Sigmoid colon (tissue), 4 donors: ENCODE results near the gene ADGRF3.

Source experiments
- CTCF ChIP-seq, 4 experiments: fragments of 450-650 bp in 3 of 4; fragments of 200-600 bp in 1 of 4; IDR thresholded peaks; one replicate each; pipeline ENCODE4 v1.5.1; 2016 to 2019; ENCODE audit warnings: antibody characterized with exemption in 4 of 4, mild to moderate bottlenecking in 3 of 4, moderate library complexity in 2 of 4
- EP300 ChIP-seq, 4 donors: sonication (generic); formaldehyde crosslinking; IDR thresholded peaks; one replicate each; pipeline ENCODE4 v1.6.1; 2017; ENCODE audit warnings: antibody characterized with exemption in 4 of 4
- POLR2A ChIP-seq, 2 donors: fragments of 450-650 bp; IDR thresholded peaks; one replicate each; pipeline ENCODE4 v1.6.1; 2016; ENCODE audit warnings: antibody characterized with exemption in 2 of 2, mild to moderate bottlenecking in 2 of 2, moderate library complexity in 2 of 2
- POLR2AphosphoS5 ChIP-seq, 4 donors: sonication (generic); formaldehyde crosslinking; IDR thresholded peaks; one replicate each; pipeline ENCODE4 v1.6.1; 2017; ENCODE audit warnings: antibody characterized with exemption in 4 of 4

- TF ChIP-seq CTCF (IDR thresholded peaks at IDR 0.05) (no peak), POLR2A (IDR thresholded peaks at IDR 0.05) (no peak), POLR2AphosphoS5 (IDR thresholded peaks at IDR 0.05) (no peak), EP300 (IDR thresholded peaks at IDR 0.05) (no peak)
Measured at GRCh38 chr2:26279886-26280285, 66.7 kb downstream of the ADGRF3 start.
